Ovary (tissue), 9 donors: ENCODE results near the gene RNPEPL1. TPM values are rescaled to one million over a fixed set of nuclear protein-coding genes. Genes with fewer than 3 reads are reported as not detected.

Experiments used
- DNase-seq, 5 donors: peaks; one replicate each; pipeline ENCODE4 v3.0.0-alpha.2; 2019 to 2020
- H3K27ac ChIP-seq, 2 donors: fragments of 200-600 bp; one replicate each; pipeline versions ENCODE4 v1.5.1 to v1.8.0; 2019 to 2022
- H3K27me3 ChIP-seq: fragments of 200-600 bp; one replicate; pipeline ENCODE4 v1.8.0; 2022
- H3K36me3 ChIP-seq: fragments of 200-600 bp; sonication (generic); one replicate; pipeline ENCODE4 v1.5.1; 2019
- H3K4me1 ChIP-seq: one replicate; pipeline ENCODE4 v1.8.1; 2013; ENCODE audit warnings: mild to moderate bottlenecking, moderate library complexity; ENCODE audit not compliant: insufficient read depth
- H3K4me3 ChIP-seq: fragments of 200-600 bp; sonication (generic); one replicate; pipeline ENCODE4 v1.5.1; 2017
- H3K9me3 ChIP-seq, 2 donors: fragments of 200-600 bp in 1 of 2; sonication (generic) in 1 of 2; one replicate each; pipeline versions ENCODE4 v1.5.1 to v1.8.1; 2013 to 2019; ENCODE audit warnings: mild to moderate bottlenecking in 1 of 2, moderate library complexity in 1 of 2
- EP300 ChIP-seq: sonication (generic); formaldehyde crosslinking; IDR thresholded peaks from one replicate; pipeline ENCODE4 v1.6.1; 2017; ENCODE audit warnings: antibody characterized with exemption
- POLR2A ChIP-seq: fragments of 450-650 bp; IDR thresholded peaks from one replicate; pipeline ENCODE4 v1.6.1; 2017; ENCODE audit warnings: antibody characterized with exemption, mild to moderate bottlenecking, moderate library complexity
- WGBS, 3 donors: extraction: QIAGEN DNeasy Blood & Tissue Kit in 1 of 3; methylation state at CpG; one replicate each; pipeline versions ENCODE4 v1.1.5 to v1.1.7; 2013 to 2017; 5-methylcytosine and 5-hydroxymethylcytosine counted together
- intact Hi-C, 4 donors: fragments of 100-400 bp; cut with DNase I; formaldehyde crosslinking; loops; one replicate each; pipeline versions ENCODE4 v1.11.0 to v1.15.1; 2022 to 2023
- polyA plus RNA-seq, 2 donors: library from polyadenylated mRNA; stranded (reverse); fragments of 200-250 nt in 1 of 2; fragments of 350-450 nt in 1 of 2; fragmentation: Illumina TruSeq in 1 of 2; extraction: RNeasy Lipid Tissue Mini Kit (QIAGEN cat#74804) in 1 of 2; gene quantifications; one replicate each; pipeline ENCODE4 v1.2.3, GENCODE V29; 2013 to 2014
- total RNA-seq, 7 donors: library from RNA; depleted of rRNA in 2 of 7; stranded (reverse); fragments of >200 nt in 2 of 7; fragmentation: NEBNext Ultra II Directional in 3 of 7; extraction: Animal tissue kit (Norgen Biotek cat#: 25700) in 3 of 7; gene quantifications; one replicate each; pipeline versions ENCODE4 v1.1.0 to v1.2.4, GENCODE V29; 2016 to 2023
- TF ChIP-seq, protein P1 (sequence below), 3 donors: fragments of 450-650 bp in 2 of 3; fragments of 200-600 bp in 1 of 3; IDR thresholded peaks; one replicate each; pipeline versions ENCODE4 v1.5.1 to v1.8.0; 2016 to 2022; ENCODE audit warnings: antibody characterized with exemption in 3 of 3, mild to moderate bottlenecking in 1 of 3
- donor health status: DM: no; HTN: no; CAD: no; lungs with moderate emphysema.
- donor health status: DM: no; HTN: no; CAD: no.
- donor health status: Bipolar disorder and iron deficiency.
- donor health status: DM: yes; HTN: yes; CAD: no.
- donor health status: DM: no; HTN: no; CAD: no.
- donor health status: DM: yes; HTN: yes; CAD: no.

Gene RNPEPL1
- total and polyA plus RNA-seq, 9 donors: 3.5 to 27.3 (median 23.2) TPM

DNA sequence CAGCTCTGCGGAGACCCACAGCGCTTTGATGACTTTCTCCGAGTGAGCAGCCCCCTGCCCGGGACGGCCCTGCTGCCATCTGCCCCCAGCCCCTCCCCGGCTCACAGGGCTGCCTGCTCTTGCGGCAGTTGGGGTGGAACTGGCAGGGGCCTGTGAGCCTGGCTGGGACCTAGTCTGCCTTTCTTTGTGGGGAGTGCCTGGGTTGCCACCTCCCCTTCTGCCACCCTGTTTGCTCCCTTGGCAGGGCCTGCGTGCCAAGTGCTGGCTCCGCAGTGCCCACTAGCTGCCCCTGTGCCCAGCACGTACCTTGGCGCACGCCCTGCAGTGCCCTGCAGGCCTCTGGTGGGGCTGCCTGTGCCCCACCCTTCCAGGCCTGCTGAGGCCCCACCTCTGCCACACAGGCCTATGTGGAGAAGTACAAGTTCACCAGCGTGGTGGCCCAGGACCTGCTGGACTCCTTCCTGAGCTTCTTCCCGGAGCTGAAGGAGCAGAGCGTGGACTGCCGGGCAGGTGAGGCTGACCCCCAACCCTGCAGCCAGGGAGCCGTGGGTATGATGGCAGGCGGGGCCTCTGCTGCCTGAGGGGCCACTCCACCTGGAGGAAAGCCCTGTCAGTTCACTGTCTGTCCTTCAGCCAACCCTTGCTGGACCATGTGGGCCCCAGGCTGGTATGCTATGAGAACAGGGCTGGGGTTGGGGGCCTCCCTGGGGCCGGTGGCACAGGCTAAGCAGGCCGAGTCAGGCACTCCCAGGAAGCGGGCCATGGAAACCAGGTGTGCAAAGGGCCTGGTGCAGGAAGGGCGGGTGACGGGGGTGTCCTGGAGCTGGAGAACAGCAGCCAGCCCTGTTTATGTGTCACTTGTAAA, 7.0 kb downstream of the RNPEPL1 start:
- intact Hi-C loops: no loop called here
- DNase-seq: peak in 2 of 5 donors; percentile 24 to 31
- no peak overlapping the region for H3K4me3 ChIP-seq
- 80 to 83% (median 82%) methylated on average over 21 to 23 of the region's 23 CpGs for WGBS, 3 donors
- TF ChIP-seq, protein P1, sequence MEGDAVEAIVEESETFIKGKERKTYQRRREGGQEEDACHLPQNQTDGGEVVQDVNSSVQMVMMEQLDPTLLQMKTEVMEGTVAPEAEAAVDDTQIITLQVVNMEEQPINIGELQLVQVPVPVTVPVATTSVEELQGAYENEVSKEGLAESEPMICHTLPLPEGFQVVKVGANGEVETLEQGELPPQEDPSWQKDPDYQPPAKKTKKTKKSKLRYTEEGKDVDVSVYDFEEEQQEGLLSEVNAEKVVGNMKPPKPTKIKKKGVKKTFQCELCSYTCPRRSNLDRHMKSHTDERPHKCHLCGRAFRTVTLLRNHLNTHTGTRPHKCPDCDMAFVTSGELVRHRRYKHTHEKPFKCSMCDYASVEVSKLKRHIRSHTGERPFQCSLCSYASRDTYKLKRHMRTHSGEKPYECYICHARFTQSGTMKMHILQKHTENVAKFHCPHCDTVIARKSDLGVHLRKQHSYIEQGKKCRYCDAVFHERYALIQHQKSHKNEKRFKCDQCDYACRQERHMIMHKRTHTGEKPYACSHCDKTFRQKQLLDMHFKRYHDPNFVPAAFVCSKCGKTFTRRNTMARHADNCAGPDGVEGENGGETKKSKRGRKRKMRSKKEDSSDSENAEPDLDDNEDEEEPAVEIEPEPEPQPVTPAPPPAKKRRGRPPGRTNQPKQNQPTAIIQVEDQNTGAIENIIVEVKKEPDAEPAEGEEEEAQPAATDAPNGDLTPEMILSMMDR (IDR thresholded peaks at IDR 0.05): no peak
- no peak for TF ChIP-seq POLR2A
- TF ChIP-seq EP300: no peak
- no peaks in the 10 kb centered on the region for H3K9me3 ChIP-seq
- H3K27ac ChIP-seq: no peak overlapping the region
- no peaks in the 10 kb centered on the region for H3K36me3 ChIP-seq
- H3K4me1 ChIP-seq: peaks cover 4% of the 10 kb centered on the region
- no peaks in the 10 kb centered on the region for H3K27me3 ChIP-seq

- intact Hi-C loops: no loop called here
- Histone ChIP-seq H3K4me1 (peaks cover 5% of the 10 kb centered on the region), H3K27ac (no peak overlapping the region), H3K9me3 (no peaks in the 10 kb centered on the region), H3K27me3 (no peaks in the 10 kb centered on the region), H3K36me3 (no peaks in the 10 kb centered on the region), H3K4me3 (no peak overlapping the region)
- no peak for DNase-seq
- TF ChIP-seq EP300 (no peak), POLR2A (no peak)
- TF ChIP-seq, protein P1 (IDR thresholded peaks at IDR 0.05): no peak
- 76 to 86% (median 79%) methylated on average over 6 of the region's 6 CpGs for WGBS, 3 donors
These were observed 7.8 kb downstream of the RNPEPL1 start for GRCh38 chr2:240576036-240576435.

GRCh38 chr2:240576436-240577205, 8.3 kb downstream of the RNPEPL1 start:
- H3K4me3 ChIP-seq: no peak overlapping the region
- H3K27ac ChIP-seq: no peak overlapping the region
- peak in 1 of 5 donors; percentile 33 for DNase-seq
- TF ChIP-seq, protein P1 (IDR thresholded peaks at IDR 0.05): no peak
- TF ChIP-seq POLR2A (no peak), EP300 (no peak)
- H3K9me3 ChIP-seq: no peaks in the 10 kb centered on the region
- H3K36me3 ChIP-seq: no peaks in the 10 kb centered on the region
- WGBS, 3 donors: 83 to 88% (median 86%) methylated on average over 28 to 32 of the region's 32 CpGs
- peaks cover 5% of the 10 kb centered on the region for H3K4me1 ChIP-seq
- no peaks in the 10 kb centered on the region for H3K27me3 ChIP-seq
- intact Hi-C loops: no loop called here

DNA sequence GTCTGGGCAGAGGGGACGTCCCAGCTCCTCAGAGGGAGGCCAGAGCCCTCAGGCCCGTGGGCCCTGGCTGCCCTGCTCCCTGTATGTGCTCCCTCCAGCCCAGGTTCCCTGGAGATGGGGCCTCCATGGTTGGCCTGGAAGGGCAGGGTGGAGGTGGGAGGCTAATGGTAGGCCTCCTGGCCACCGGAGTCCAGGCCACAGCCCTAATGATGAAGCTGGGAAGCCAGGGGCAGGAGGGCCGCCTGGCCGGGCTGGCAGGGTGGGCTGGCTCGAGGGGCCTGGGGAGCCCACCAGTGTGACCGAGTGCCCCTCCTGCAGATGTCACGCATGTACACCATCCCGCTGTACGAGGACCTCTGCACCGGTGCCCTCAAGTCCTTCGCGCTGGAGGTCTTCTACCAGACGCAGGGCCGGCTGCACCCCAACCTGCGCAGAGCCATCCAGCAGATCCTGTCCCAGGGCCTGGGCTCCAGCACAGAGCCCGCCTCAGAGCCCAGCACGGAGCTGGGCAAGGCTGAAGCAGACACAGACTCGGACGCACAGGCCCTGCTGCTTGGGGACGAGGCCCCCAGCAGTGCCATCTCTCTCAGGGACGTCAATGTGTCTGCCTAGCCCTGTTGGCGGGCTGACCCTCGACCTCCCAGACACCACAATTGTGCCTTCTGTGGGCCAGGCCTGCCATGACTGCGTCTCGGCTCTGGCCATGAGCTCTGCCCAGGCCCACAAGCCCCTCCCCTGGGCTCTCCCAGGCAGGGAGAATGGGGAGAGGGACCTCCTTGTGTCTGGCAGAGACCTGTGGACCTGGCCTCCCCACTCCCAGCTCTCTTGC, 9.2 kb downstream of the RNPEPL1 start:
- H3K4me1 ChIP-seq: peaks cover 5% of the 10 kb centered on the region
- no peaks in the 10 kb centered on the region for H3K9me3 ChIP-seq
- intact Hi-C loops: no loop called here
- no peak overlapping the region for H3K4me3 ChIP-seq
- H3K27ac ChIP-seq: no peak overlapping the region
- DNase-seq: no peak
- TF ChIP-seq POLR2A (no peak), EP300 (no peak)
- TF ChIP-seq, protein P1 (IDR thresholded peaks at IDR 0.05): no peak
- H3K27me3 ChIP-seq: no peaks in the 10 kb centered on the region
- WGBS, 3 donors: 83 to 87% (median 86%) methylated on average over 24 to 26 of the region's 26 CpGs
- no peaks in the 10 kb centered on the region for H3K36me3 ChIP-seq
